ENCODE data around the gene VCX3B. TPM values are rescaled to one million over a fixed set of nuclear protein-coding genes. Genes with fewer than 3 reads are reported as not detected.

Gene VCX3B
- total and polyA plus RNA-seq, 2 donors (not counting 3 experiments of a cell fraction or from before 2014, with no cell fraction given) = not detected

- DNase-seq (ENCODE audit: low read depth, low spot score) = no peak
- FAIRE-seq = no peak
- BruUV-seq (replicated peaks) = no TSS peak
- dilution Hi-C loops (cut with MboI; ENCODE audit: extremely low pct_ligation_motif_present, low sequenced_read_pairs) = no loop called here
- TF ChIP-seq MYC (IDR thresholded peaks at IDR 0.05; ENCODE audit: low read depth, low read length) (no peak), POLR2A (IDR thresholded peaks at IDR 0.05; ENCODE audit: low read depth, low read length) (no peak), CTCF (IDR thresholded peaks at IDR 0.05; ENCODE audit: extremely low read depth in 1 of 2, insufficient read depth in 1 of 2, low read depth in 1 of 2, low read length in 2 of 2) (no peak), EZH2 (IDR thresholded peaks at IDR 0.05; ENCODE audit: borderline replicate concordance, low read depth, low read length, severe bottlenecking) (no peak), FOS (IDR thresholded peaks at IDR 0.05; ENCODE audit: borderline replicate concordance, insufficient read depth, low read length) (no peak), POLR2AphosphoS5 (IDR thresholded peaks at IDR 0.05; ENCODE audit: insufficient read depth, low read depth, low read length) (no peak), GATA2 (IDR thresholded peaks at IDR 0.05; ENCODE audit: insufficient read depth, insufficient read length, low read depth, low read length) (no peak), JUN (IDR thresholded peaks at IDR 0.05; ENCODE audit: borderline replicate concordance, insufficient read depth, insufficient read length, low read depth) (no peak)
- TF ChIP-seq, protein P1, sequence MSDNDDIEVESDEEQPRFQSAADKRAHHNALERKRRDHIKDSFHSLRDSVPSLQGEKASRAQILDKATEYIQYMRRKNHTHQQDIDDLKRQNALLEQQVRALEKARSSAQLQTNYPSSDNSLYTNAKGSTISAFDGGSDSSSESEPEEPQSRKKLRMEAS (IDR thresholded peaks at IDR 0.05; ENCODE audit: insufficient read depth, insufficient read length) = no peak
- H2AFZ ChIP-seq (ENCODE audit: low read depth, low read length) = no peak overlapping the region
- H3K4me1 ChIP-seq (ENCODE audit: control insufficient read depth, extremely low read depth, insufficient read depth, low read length) = no peaks in the 10 kb centered on the region
- intact Hi-C loops (cut with micrococcal nuclease) = no loop called here
- H3K9ac ChIP-seq (replicated peaks; ENCODE audit: extremely low read depth, insufficient read depth, low read length) = no peak overlapping the region
- no peaks in the 10 kb centered on the region for H3K36me3 ChIP-seq (ENCODE audit: control insufficient read depth in 2 of 2, extremely low read depth in 1 of 2, insufficient read depth in 2 of 2, low read length in 2 of 2)
- POLR2A ChIA-PET = no interaction called here
- H3K4me2 ChIP-seq (ENCODE audit: insufficient read depth, low read length) = no peak overlapping the region
- no peak overlapping the region for H3K27ac ChIP-seq (ENCODE audit: insufficient read depth, low read depth, low read length)
- no peaks in the 10 kb centered on the region for H4K20me1 ChIP-seq (replicated peaks; ENCODE audit: control insufficient read depth, extremely low read depth, insufficient read depth, low read length)
- H3K9me1 ChIP-seq (replicated peaks; ENCODE audit: control insufficient read depth, extremely low read depth, insufficient read depth, low read length) = no peaks in the 10 kb centered on the region
- no peaks in the 10 kb centered on the region for H3K79me2 ChIP-seq (ENCODE audit: control insufficient read depth, insufficient read depth, low read length)
- no peaks in the 10 kb centered on the region for H3K27me3 ChIP-seq (ENCODE audit: control insufficient read depth in 2 of 2, insufficient read depth in 2 of 2, low read length in 2 of 2)
- no peak overlapping the region for H3K4me3 ChIP-seq (replicated peaks in 1 of 3; ENCODE audit: insufficient read depth in 1 of 3, low read depth in 1 of 3, low read length in 3 of 3)
- CTCF ChIA-PET = no interaction called here
- no peaks in the 10 kb centered on the region for H3K9me3 ChIP-seq (replicated peaks; ENCODE audit: control insufficient read depth, insufficient read depth, low read length)
Observed at GRCh38 chrX:8433109-8434062, 31.2 kb upstream of the VCX3B start.
